Posterior vena cava (tissue), 2 donors: ENCODE data around the gene USP15. TPM values are rescaled to one million over a fixed set of nuclear protein-coding genes. Genes with fewer than 3 reads are reported as not detected.

ENCODE experiments used
- DNase-seq: peaks from one replicate; pipeline ENCODE4 v3.0.0-alpha.2; 2020; ENCODE audit warnings: low spot score
- intact Hi-C, 2 donors: fragments of 100-400 bp; cut with DNase I; formaldehyde crosslinking; loops; one replicate each; pipeline versions ENCODE4 v1.14.1 to v1.14.2; 2022 to 2023
- long read RNA-seq, 2 donors: library from polyadenylated mRNA; unstranded; transcript quantifications; one replicate each; pipeline ENCODE4 v2.0.0, GENCODE V29; 2020 to 2021
- total RNA-seq, 2 donors: library from RNA; stranded (reverse); fragmentation: NEBNext Ultra II Directional; extraction: Animal tissue kit (Norgen Biotek cat#: 25700); gene quantifications; one replicate each; pipeline ENCODE4 v1.2.1, GENCODE V29; 2021
- donor health status: DM: yes; HTN: yes; CAD: no.
- donor health status: DM: yes; HTN: yes; CAD: no.

The USP15 gene
- total RNA-seq = 10 to 100 TPM; 75.9 to 79.7 TPM
- long read RNA-seq, donor 1, full-length matches to known transcripts = 8 of 15 reads
- long read RNA-seq, donor 1, partial matches to known transcripts = 2 of 15 reads
- long read RNA-seq, donor 1, other reads (novel, unspliced or antisense) = 5 of 15 reads
- long read RNA-seq, donor 2, full-length matches to known transcripts = 9 of 22 reads
- long read RNA-seq, donor 2, partial matches to known transcripts = 9 of 22 reads
- long read RNA-seq, donor 2, other reads (novel, unspliced or antisense) = 4 of 22 reads

GRCh38 chr12:62259993-62260732 is at the start of gene USP15:
Gene USP15, plus strand, starts transcription at chr12:62260404. Its CDS starts 11 bp downstream, at chr12:62260415.
- intact Hi-C loops = loop anchor here in 1 of 2 donors (10.0 kb wide), 1 partner anchor 95 kb away; no protein-coding TSS in a partner anchor
- DNase-seq = peak; percentile 99

GRCh38 chr12:62210422-62210821 is 49.8 kb upstream of the USP15 start:
- intact Hi-C loops = no loop called here
- DNase-seq = no peak

DNA sequence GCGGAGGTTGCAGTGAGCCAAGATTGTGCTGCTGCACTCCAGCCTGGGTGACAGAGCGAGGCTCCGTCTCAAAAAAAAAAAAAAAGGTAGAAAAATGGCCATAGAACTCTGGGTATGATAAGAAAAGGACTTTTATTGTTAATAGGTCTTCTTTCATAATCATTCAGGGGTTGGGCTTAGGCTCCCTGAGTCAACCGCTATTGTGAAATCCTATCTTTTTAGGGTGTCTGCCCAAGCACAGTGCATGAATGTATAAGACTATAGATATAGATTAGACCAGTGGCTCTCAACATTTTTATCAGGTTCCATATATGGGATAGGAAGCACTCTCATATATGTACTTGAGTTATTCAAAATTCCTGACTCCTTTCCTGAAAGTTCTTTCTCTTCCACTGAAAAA is 48.7 kb upstream of the USP15 start:
- DNase-seq = no peak
- intact Hi-C loops = no loop called here

GRCh38 chr12:62214846-62215245 is 45.4 kb upstream of the USP15 start:
- intact Hi-C loops = no loop called here
- DNase-seq = no peak

GRCh38 chr12:62215506-62215905 is 44.7 kb upstream of the USP15 start:
- intact Hi-C loops = no loop called here
- DNase-seq = no peak

GRCh38 chr12:62217466-62218194 is 42.6 kb upstream of the USP15 start:
- no peak for DNase-seq
- intact Hi-C loops = no loop called here

GRCh38 chr12:62221107-62221506 is 39.1 kb upstream of the USP15 start:
- intact Hi-C loops = no loop called here
- no peak for DNase-seq

DNA sequence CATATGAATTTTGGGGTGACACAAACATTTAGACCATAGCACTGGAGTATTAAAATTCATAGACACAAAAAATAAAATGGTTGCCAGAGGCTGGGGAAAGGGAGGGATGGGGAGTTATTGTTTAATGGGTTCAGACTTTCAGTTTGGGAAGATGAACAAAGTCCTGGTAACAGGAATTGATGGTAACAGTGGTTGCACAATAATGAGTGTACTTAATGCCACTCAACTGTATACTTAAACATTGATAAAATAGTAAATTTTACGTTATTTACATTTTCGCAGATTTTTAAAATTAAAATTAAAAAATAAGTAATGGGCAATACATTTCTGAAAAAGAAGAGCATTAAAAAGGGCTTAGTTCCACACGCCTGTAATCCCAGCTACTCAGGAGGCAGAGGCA is 35.6 kb upstream of the USP15 start:
- DNase-seq = no peak
- intact Hi-C loops = no loop called here

DNA sequence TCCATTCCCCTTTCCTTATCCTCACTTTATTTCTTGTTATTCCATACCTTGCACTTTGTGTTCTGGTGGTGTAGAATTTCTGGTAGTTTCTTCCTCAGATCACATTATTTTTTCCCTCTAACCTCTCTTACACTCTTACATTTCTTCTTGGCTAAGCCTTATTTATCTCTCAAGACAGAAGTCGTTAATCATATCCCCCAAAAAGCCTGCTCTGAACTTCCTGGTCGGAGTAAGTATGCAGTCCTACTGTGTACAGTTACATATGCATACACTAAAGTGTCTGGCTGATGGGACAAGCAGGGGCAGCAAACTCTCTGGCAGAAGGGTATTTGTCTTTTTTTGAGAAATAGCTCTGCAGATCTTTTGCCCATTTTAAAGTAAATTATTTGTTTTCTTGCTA is 33.1 kb upstream of the USP15 start:
- no peak for DNase-seq
- intact Hi-C loops = no loop called here

- DNase-seq = no peak
- intact Hi-C loops = loop anchor here in 1 of 2 donors (5.0 kb wide), 1 partner anchor 852 kb away; no protein-coding TSS in a partner anchor
Measured at GRCh38 chr12:62230652-62231051, 29.6 kb upstream of the USP15 start.

- intact Hi-C loops = loop anchor here in 1 of 2 donors (5.0 kb wide), 1 partner anchor 850 kb away; no protein-coding TSS in a partner anchor
- no peak for DNase-seq
Measured at GRCh38 chr12:62232143-62232729, 28.0 kb upstream of the USP15 start.

- intact Hi-C loops = loop anchor here in 1 of 2 donors (5.0 kb wide), 1 partner anchor 848 kb away; no protein-coding TSS in a partner anchor
- no peak for DNase-seq
Measured at GRCh38 chr12:62233805-62234204, 26.4 kb upstream of the USP15 start.

GRCh38 chr12:62239571-62239970 is 20.6 kb upstream of the USP15 start:
- intact Hi-C loops = no loop called here
- DNase-seq = no peak

- intact Hi-C loops = no loop called here
- DNase-seq = no peak
Measured at GRCh38 chr12:62247281-62248045, 12.7 kb upstream of the USP15 start.

GRCh38 chr12:62248873-62249272 is 11.3 kb upstream of the USP15 start:
- DNase-seq = no peak
- intact Hi-C loops = no loop called here

DNA sequence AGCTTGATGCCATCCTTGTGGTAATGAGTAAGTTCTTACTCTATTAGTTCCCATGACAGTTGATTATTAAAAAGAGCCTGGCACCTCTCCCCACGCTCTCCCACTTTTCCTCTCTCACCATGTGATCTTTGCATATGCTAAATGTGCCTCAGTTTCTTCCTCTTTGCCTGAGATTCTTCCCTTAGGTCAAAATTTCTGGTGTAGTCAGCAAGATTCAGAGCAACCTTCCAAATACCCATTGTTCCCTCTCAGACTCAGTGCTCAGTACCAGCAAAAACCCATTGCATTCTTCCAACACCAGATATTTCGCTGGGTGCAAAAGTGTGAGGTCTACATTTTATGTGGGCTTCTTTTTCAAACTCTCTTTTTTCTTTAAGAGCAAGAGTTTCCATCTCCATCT is 10.8 kb upstream of the USP15 start:
- intact Hi-C loops = no loop called here
- no peak for DNase-seq

DNA sequence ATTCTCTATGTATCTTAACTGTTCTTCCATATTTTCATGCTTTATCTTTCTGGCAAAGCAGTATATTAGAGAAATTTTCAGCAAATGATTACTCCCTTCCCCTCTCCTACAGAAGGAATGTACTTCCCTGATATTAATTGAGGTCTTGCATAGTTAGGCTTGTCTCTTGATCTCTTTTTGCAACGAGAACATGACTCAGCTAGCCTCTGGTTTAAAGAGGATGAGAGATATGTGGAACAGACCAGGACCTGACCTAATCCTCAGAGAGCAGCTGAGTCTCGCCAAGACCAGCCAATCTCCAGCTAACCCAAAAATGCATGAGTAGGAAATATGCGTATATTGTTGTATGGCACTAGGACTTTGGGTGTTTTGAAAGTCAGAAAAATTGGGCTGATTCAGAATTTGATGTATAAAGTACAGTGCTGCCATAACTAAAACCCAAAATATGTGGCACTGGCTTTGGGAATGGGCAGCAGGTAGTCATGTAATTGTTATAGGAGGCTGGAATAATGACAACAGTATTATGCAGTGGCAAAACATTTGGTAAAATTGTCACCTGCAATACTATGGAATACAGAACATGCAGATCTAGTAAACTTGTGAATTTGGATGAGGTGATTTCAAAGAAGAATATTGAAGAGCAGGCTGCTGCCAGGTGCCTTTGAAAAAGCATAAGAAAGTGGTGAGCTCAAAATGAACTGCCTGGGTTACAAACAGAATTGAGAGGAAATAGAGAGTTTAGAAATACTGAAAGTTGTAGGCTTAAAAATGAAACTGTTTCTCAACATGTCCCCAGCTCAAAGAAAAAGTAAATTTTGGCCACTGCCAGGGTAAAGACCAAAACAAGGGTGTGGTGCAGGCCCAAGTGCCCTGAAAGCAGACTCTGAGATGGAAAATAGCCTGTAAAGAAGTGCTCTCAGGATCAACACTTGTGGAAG is 9.3 kb upstream of the USP15 start:
- DNase-seq = no peak
- intact Hi-C loops = no loop called here

GRCh38 chr12:62251609-62251958 is 8.6 kb upstream of the USP15 start:
- intact Hi-C loops = no loop called here
- DNase-seq = no peak
